Choroid plexus epithelial cell (primary cell): ENCODE data around the gene MAPK14.

ENCODE experiments used
- DNase-seq: peaks from one replicate; pipeline ENCODE4 v3.0.0-alpha.2; 2010; ENCODE audit warnings: low read depth
- H3K4me3 ChIP-seq: 2 replicates; pipeline ENCODE4 v1.5.1; 2011; ENCODE audit warnings: low read depth, mild to moderate bottlenecking, control low read depth, low read length, moderate library complexity
- CTCF ChIP-seq: conservative IDR thresholded peaks from 2 replicates; pipeline ENCODE4 v1.5.1; 2011; ENCODE audit warnings: low read depth, mild to moderate bottlenecking, control low read depth, inconsistent platforms, low read length, moderate library complexity

MAPK14 gene

GRCh38 chr6:36098920-36099647, 71.5 kb downstream of the MAPK14 start:
- DNase-seq: peak; percentile 60

GRCh38 chr6:36099869-36100483, 72.4 kb downstream of the MAPK14 start:
- TF ChIP-seq CTCF: no peak
- H3K4me3 ChIP-seq: no peak overlapping the region
- no peak for DNase-seq

More at GRCh38 chr6:36098920-36099647, 71.5 kb downstream of the MAPK14 start:
- TF ChIP-seq CTCF: peak; percentile 23
- no peak overlapping the region for H3K4me3 ChIP-seq

GRCh38 chr6:36101691-36102090, 74.1 kb downstream of the MAPK14 start:
- TF ChIP-seq CTCF: no peak
- no peak overlapping the region for H3K4me3 ChIP-seq
- no peak for DNase-seq

- TF ChIP-seq CTCF: no peak
- DNase-seq: no peak
- H3K4me3 ChIP-seq: no peak overlapping the region
Measured at GRCh38 chr6:36102853-36103252, 75.2 kb downstream of the MAPK14 start.

- DNase-seq: peak; percentile 29
- no peak for TF ChIP-seq CTCF
- H3K4me3 ChIP-seq: no peak overlapping the region
Measured at GRCh38 chr6:36104836-36105235, 77.2 kb downstream of the MAPK14 start.

GRCh38 chr6:36109092-36109491, 81.5 kb downstream of the MAPK14 start:
- H3K4me3 ChIP-seq: no peak overlapping the region
- TF ChIP-seq CTCF: no peak
- DNase-seq: no peak

- no peak for TF ChIP-seq CTCF
- no peak overlapping the region for H3K4me3 ChIP-seq
- no peak for DNase-seq
Measured at GRCh38 chr6:36110050-36110449, 82.4 kb downstream of the MAPK14 start.
